Activated CD4-positive, alpha-beta T cell treated with anti-CD3 and anti-CD28 coated beads, Interleukin-2, amount 10 ng/mL, durations not matched to agents 7 days and 5 days (primary cell): ENCODE results near the gene CEP128. TPM values are rescaled to one million over a fixed set of nuclear protein-coding genes. Genes with fewer than 3 reads are reported as not detected.

ENCODE experiments used
- CTCF ChIA-PET: fragments of 350-600 bp; sonication (Branson Sonifier 250); formaldehyde crosslinking; loops from one replicate; lab custom pipeline; 2021; ENCODE audit warnings: antibody characterized with exemption; lab: Charles Lee
- POLR2A ChIA-PET: fragments of 350-600 bp; sonication (Branson Sonifier 250); formaldehyde crosslinking; loops from one replicate; lab custom pipeline; 2021; ENCODE audit warnings: antibody characterized with exemption; lab: Charles Lee
- DNase-seq: peaks from one replicate; pipeline ENCODE4 v3.0.0-alpha.2; 2020
- H3K27ac Mint-ChIP-seq: one replicate; pipeline ENCODE4 v1.8.0; 2021; ENCODE audit warnings: mild to moderate bottlenecking, moderate library complexity, mixed read lengths
- H3K27me3 Mint-ChIP-seq: one replicate; pipeline ENCODE4 v1.8.0; 2021; ENCODE audit warnings: mixed read lengths
- H3K36me3 Mint-ChIP-seq: one replicate; pipeline ENCODE4 v1.8.0; 2021; ENCODE audit warnings: low read depth, mixed read lengths
- H3K4me1 Mint-ChIP-seq: one replicate; pipeline ENCODE4 v1.8.0; 2021; ENCODE audit warnings: mixed read lengths
- H3K4me3 Mint-ChIP-seq: one replicate; pipeline ENCODE4 v1.8.0; 2021; ENCODE audit warnings: mild to moderate bottlenecking, moderate library complexity, mixed read lengths
- H3K9me3 Mint-ChIP-seq: one replicate; pipeline ENCODE4 v1.8.0; 2021; ENCODE audit warnings: mixed read lengths
- total RNA-seq, 2 experiments: library from RNA; stranded (reverse); gene quantifications; one replicate each; pipeline ENCODE4 v1.2.3, GENCODE V29; 2021

Gene CEP128
- total RNA-seq, 2 experiments from 2014 or later, result 27.4 to 35.8 TPM

GRCh38 chr14:80567905-80568536, 373.5 kb downstream of the CEP128 start:
- H3K27ac Mint-ChIP-seq, result no peak overlapping the region
- no peaks in the 10 kb centered on the region for H3K36me3 Mint-ChIP-seq
- H3K27me3 Mint-ChIP-seq, result no peaks in the 10 kb centered on the region
- H3K9me3 Mint-ChIP-seq, result no peaks in the 10 kb centered on the region
- POLR2A ChIA-PET, result no interaction called here
- no peak for DNase-seq
- CTCF ChIA-PET, result interaction anchor here (1.9 kb wide), 1 partner anchor 14 kb away, joined by 5 read pairs; no protein-coding TSS in a partner anchor
- no peak overlapping the region for H3K4me3 Mint-ChIP-seq
- no peaks in the 10 kb centered on the region for H3K4me1 Mint-ChIP-seq

- H3K27ac Mint-ChIP-seq, result no peak overlapping the region
- CTCF ChIA-PET, result no interaction called here
Measured at GRCh38 chr14:80565001-80565400, 376.5 kb downstream of the CEP128 start.

GRCh38 chr14:80564051-80564450, 377.5 kb downstream of the CEP128 start:
- CTCF ChIA-PET, result no interaction called here
- Mint-ChIP-seq H3K4me1 (no peaks in the 10 kb centered on the region), H3K9me3 (no peaks in the 10 kb centered on the region), H3K4me3 (no peak overlapping the region), H3K27ac (no peak overlapping the region), H3K27me3 (no peaks in the 10 kb centered on the region), H3K36me3 (no peaks in the 10 kb centered on the region)
- DNase-seq, result no peak
- POLR2A ChIA-PET, result no interaction called here

More at GRCh38 chr14:80565001-80565400, 376.5 kb downstream of the CEP128 start:
- no peak for DNase-seq
- no peak overlapping the region for H3K4me3 Mint-ChIP-seq
- H3K9me3 Mint-ChIP-seq, result no peaks in the 10 kb centered on the region
- H3K4me1 Mint-ChIP-seq, result no peaks in the 10 kb centered on the region
- H3K27me3 Mint-ChIP-seq, result no peaks in the 10 kb centered on the region
- POLR2A ChIA-PET, result no interaction called here
- no peaks in the 10 kb centered on the region for H3K36me3 Mint-ChIP-seq

- CTCF ChIA-PET, result no interaction called here
- Mint-ChIP-seq H3K27ac (no peak overlapping the region), H3K36me3 (no peaks in the 10 kb centered on the region), H3K4me3 (no peak overlapping the region), H3K27me3 (no peaks in the 10 kb centered on the region), H3K9me3 (no peaks in the 10 kb centered on the region), H3K4me1 (no peaks in the 10 kb centered on the region)
- no peak for DNase-seq
- POLR2A ChIA-PET, result no interaction called here
Measured at GRCh38 chr14:80560800-80561657, 380.5 kb downstream of the CEP128 start.

GRCh38 chr14:80554139-80554538, 387.4 kb downstream of the CEP128 start:
- ChIA-PET CTCF (no interaction called here), POLR2A (no interaction called here)
- Mint-ChIP-seq H3K4me3 (no peak overlapping the region), H3K27ac (no peak overlapping the region), H3K4me1 (no peaks in the 10 kb centered on the region), H3K36me3 (no peaks in the 10 kb centered on the region), H3K27me3 (no peaks in the 10 kb centered on the region), H3K9me3 (no peaks in the 10 kb centered on the region)
- no peak for DNase-seq

- H3K4me1 Mint-ChIP-seq, result no peaks in the 10 kb centered on the region
- H3K27me3 Mint-ChIP-seq, result no peaks in the 10 kb centered on the region
- H3K36me3 Mint-ChIP-seq, result no peaks in the 10 kb centered on the region
- POLR2A ChIA-PET, result no interaction called here
- H3K4me3 Mint-ChIP-seq, result no peak overlapping the region
- H3K9me3 Mint-ChIP-seq, result no peaks in the 10 kb centered on the region
- H3K27ac Mint-ChIP-seq, result no peak overlapping the region
- CTCF ChIA-PET, result no interaction called here
- no peak for DNase-seq
Measured at GRCh38 chr14:80549141-80549540, 392.4 kb downstream of the CEP128 start.

- Mint-ChIP-seq H3K27ac (no peak overlapping the region), H3K4me1 (no peaks in the 10 kb centered on the region), H3K36me3 (no peaks in the 10 kb centered on the region), H3K4me3 (no peak overlapping the region), H3K27me3 (no peaks in the 10 kb centered on the region), H3K9me3 (no peaks in the 10 kb centered on the region)
- CTCF ChIA-PET, result no interaction called here
- POLR2A ChIA-PET, result no interaction called here
- no peak for DNase-seq
Measured at GRCh38 chr14:80545935-80546854, 395.3 kb downstream of the CEP128 start.

- H3K9me3 Mint-ChIP-seq, result peaks cover 6% of the 10 kb centered on the region
- ChIA-PET CTCF (no interaction called here), POLR2A (no interaction called here)
Measured at GRCh38 chr14:80544366-80544765, 397.2 kb downstream of the CEP128 start.

GRCh38 chr14:80543211-80543610, 398.3 kb downstream of the CEP128 start:
- Mint-ChIP-seq H3K36me3 (no peaks in the 10 kb centered on the region), H3K27ac (no peak overlapping the region), H3K9me3 (peaks cover 6% of the 10 kb centered on the region), H3K27me3 (no peaks in the 10 kb centered on the region), H3K4me1 (no peaks in the 10 kb centered on the region), H3K4me3 (no peak overlapping the region)
- ChIA-PET CTCF (interaction anchor here (1.0 kb wide), 1 partner anchor 16 kb away, joined by 3 read pairs; no protein-coding TSS in a partner anchor), POLR2A (no interaction called here)
- DNase-seq, result no peak

More at GRCh38 chr14:80544366-80544765, 397.2 kb downstream of the CEP128 start:
- no peak for DNase-seq
- Mint-ChIP-seq H3K27me3 (no peaks in the 10 kb centered on the region), H3K27ac (no peak overlapping the region), H3K4me3 (no peak overlapping the region), H3K4me1 (no peaks in the 10 kb centered on the region), H3K36me3 (no peaks in the 10 kb centered on the region)

GRCh38 chr14:80538633-80539375, 402.7 kb downstream of the CEP128 start:
- Mint-ChIP-seq H3K27ac (no peak overlapping the region), H3K4me3 (no peak overlapping the region), H3K27me3 (no peaks in the 10 kb centered on the region), H3K36me3 (no peaks in the 10 kb centered on the region), H3K9me3 (peaks cover 6% of the 10 kb centered on the region), H3K4me1 (no peaks in the 10 kb centered on the region)
- DNase-seq, result no peak
- POLR2A ChIA-PET, result no interaction called here
- CTCF ChIA-PET, result interaction anchor here (0.6 kb wide), 1 partner anchor 42 kb away, joined by 3 read pairs; no protein-coding TSS in a partner anchor

- ChIA-PET CTCF (no interaction called here), POLR2A (no interaction called here)
- no peak overlapping the region for H3K27ac Mint-ChIP-seq
Measured at GRCh38 chr14:80537626-80538025, 403.9 kb downstream of the CEP128 start.

GRCh38 chr14:80536456-80536855, 405.1 kb downstream of the CEP128 start:
- H3K36me3 Mint-ChIP-seq, result no peaks in the 10 kb centered on the region

More at GRCh38 chr14:80537626-80538025, 403.9 kb downstream of the CEP128 start:
- H3K36me3 Mint-ChIP-seq, result no peaks in the 10 kb centered on the region
- no peak overlapping the region for H3K4me3 Mint-ChIP-seq
- H3K9me3 Mint-ChIP-seq, result peaks cover 6% of the 10 kb centered on the region
- H3K4me1 Mint-ChIP-seq, result no peaks in the 10 kb centered on the region
- no peaks in the 10 kb centered on the region for H3K27me3 Mint-ChIP-seq
- no peak for DNase-seq

More at GRCh38 chr14:80536456-80536855, 405.1 kb downstream of the CEP128 start:
- Mint-ChIP-seq H3K4me1 (no peaks in the 10 kb centered on the region), H3K9me3 (peaks cover 6% of the 10 kb centered on the region), H3K27ac (no peak overlapping the region), H3K27me3 (no peaks in the 10 kb centered on the region), H3K4me3 (no peak overlapping the region)
- ChIA-PET CTCF (no interaction called here), POLR2A (no interaction called here)
- DNase-seq, result no peak
